Muscle layer of duodenum (tissue), 2 donors: Measurements from ENCODE around the gene NFX1.

Experiments
- H3K27ac ChIP-seq: one replicate; pipeline ENCODE4 v1.7.0; 2013; ENCODE audit warnings: mild to moderate bottlenecking, low read length
- H3K27me3 ChIP-seq: one replicate; pipeline ENCODE4 v1.7.0; 2013; ENCODE audit warnings: low read depth, mild to moderate bottlenecking, control low read depth, low read length
- H3K36me3 ChIP-seq, 2 donors: one replicate each; pipeline ENCODE4 v1.7.0; 2013; ENCODE audit warnings: low read length in 2 of 2, control low read depth in 1 of 2, mild to moderate bottlenecking in 1 of 2; ENCODE audit not compliant: insufficient read depth in 2 of 2, control insufficient read depth in 1 of 2
- H3K4me1 ChIP-seq, 2 donors: one replicate each; pipeline ENCODE4 v1.7.0; 2013; ENCODE audit warnings: low read length in 2 of 2, mild to moderate bottlenecking in 2 of 2, control low read depth in 1 of 2, moderate library complexity in 1 of 2; ENCODE audit not compliant: insufficient read depth in 2 of 2, control insufficient read depth in 1 of 2
- H3K4me3 ChIP-seq, 2 donors: one replicate each; pipeline ENCODE4 v1.7.0; 2013; ENCODE audit warnings: low read length in 2 of 2, low read depth in 1 of 2, mild to moderate bottlenecking in 1 of 2
- H3K9me3 ChIP-seq, 2 donors: one replicate each; pipeline ENCODE4 v1.7.0; 2013; ENCODE audit warnings: low read length in 2 of 2, control low read depth in 1 of 2, mild to moderate bottlenecking in 1 of 2; ENCODE audit not compliant: control insufficient read depth in 1 of 2
- donor health status: healthy.

NFX1 gene

GRCh38 chr9:33291901-33292300, 1.6 kb downstream of the NFX1 start:
- H3K36me3 ChIP-seq = peaks cover 13 to 18% of the 10 kb centered on the region in 2 donors
- peak overlapping the region in 1 of 2 donors; percentile 86 for H3K4me3 ChIP-seq
- peak overlapping the region; percentile 42 for H3K27ac ChIP-seq
- H3K27me3 ChIP-seq = no peaks in the 10 kb centered on the region
- peaks cover 21 to 32% of the 10 kb centered on the region in 2 donors for H3K4me1 ChIP-seq
- H3K9me3 ChIP-seq = no peaks in the 10 kb centered on the region

GRCh38 chr9:33293782-33294181, 3.5 kb downstream of the NFX1 start:
- H3K27me3 ChIP-seq = no peaks in the 10 kb centered on the region
- H3K4me1 ChIP-seq = peaks cover 33 to 42% of the 10 kb centered on the region in 2 donors
- no peaks in the 10 kb centered on the region for H3K9me3 ChIP-seq
- no peak overlapping the region for H3K27ac ChIP-seq
- no peak overlapping the region for H3K4me3 ChIP-seq
- peaks cover 25 to 32% of the 10 kb centered on the region in 2 donors for H3K36me3 ChIP-seq

GRCh38 chr9:33294670-33295432, 4.5 kb downstream of the NFX1 start:
- H3K4me3 ChIP-seq = no peak overlapping the region
- H3K9me3 ChIP-seq = no peaks in the 10 kb centered on the region
- H3K27me3 ChIP-seq = no peaks in the 10 kb centered on the region
- peaks cover 32% of the 10 kb centered on the region in 2 donors for H3K36me3 ChIP-seq
- no peak overlapping the region for H3K27ac ChIP-seq
- H3K4me1 ChIP-seq = peaks cover 34 to 42% of the 10 kb centered on the region in 2 donors

DNA sequence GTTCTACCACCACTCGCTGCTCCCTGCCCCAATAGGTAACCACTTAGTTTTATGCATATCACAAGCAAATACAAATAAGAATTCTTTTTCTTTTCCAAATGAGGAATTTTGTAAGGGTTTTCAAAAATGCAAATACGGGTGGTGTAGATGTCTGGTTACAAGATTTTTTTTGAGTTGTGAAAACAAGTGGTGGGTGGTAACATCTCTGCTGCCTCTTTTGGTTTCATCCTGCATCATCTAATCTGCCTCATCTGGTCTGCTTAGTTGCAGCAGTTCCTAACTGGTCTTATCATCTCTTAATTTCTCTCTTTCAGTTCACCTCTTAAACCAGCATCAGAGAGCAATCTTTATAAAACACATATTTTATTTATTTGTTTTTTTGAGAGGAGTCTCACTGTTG, 5.3 kb downstream of the NFX1 start:
- no peaks in the 10 kb centered on the region for H3K9me3 ChIP-seq
- no peaks in the 10 kb centered on the region for H3K27me3 ChIP-seq
- H3K4me1 ChIP-seq = peaks cover 36 to 42% of the 10 kb centered on the region in 2 donors
- H3K4me3 ChIP-seq = no peak overlapping the region
- H3K36me3 ChIP-seq = peaks cover 28 to 37% of the 10 kb centered on the region in 2 donors
- no peak overlapping the region for H3K27ac ChIP-seq

- Histone ChIP-seq H3K4me1 (peaks cover 26 to 34% of the 10 kb centered on the region in 2 donors), H3K9me3 (no peaks in the 10 kb centered on the region), H3K27ac (peak overlapping the region; percentile 61), H3K27me3 (no peaks in the 10 kb centered on the region), H3K4me3 (peak overlapping the region; percentile 3 to 5), H3K36me3 (peaks cover 39% of the 10 kb centered on the region in 2 donors)
Measured at GRCh38 chr9:33297432-33297831, 7.1 kb downstream of the NFX1 start.

- Histone ChIP-seq H3K9me3 (no peaks in the 10 kb centered on the region), H3K4me1 (peaks cover 26 to 33% of the 10 kb centered on the region in 2 donors), H3K27me3 (no peaks in the 10 kb centered on the region), H3K27ac (no peak overlapping the region), H3K4me3 (no peak overlapping the region), H3K36me3 (peaks cover 56 to 70% of the 10 kb centered on the region in 2 donors)
Measured at GRCh38 chr9:33300546-33300945, 10.2 kb downstream of the NFX1 start.

DNA sequence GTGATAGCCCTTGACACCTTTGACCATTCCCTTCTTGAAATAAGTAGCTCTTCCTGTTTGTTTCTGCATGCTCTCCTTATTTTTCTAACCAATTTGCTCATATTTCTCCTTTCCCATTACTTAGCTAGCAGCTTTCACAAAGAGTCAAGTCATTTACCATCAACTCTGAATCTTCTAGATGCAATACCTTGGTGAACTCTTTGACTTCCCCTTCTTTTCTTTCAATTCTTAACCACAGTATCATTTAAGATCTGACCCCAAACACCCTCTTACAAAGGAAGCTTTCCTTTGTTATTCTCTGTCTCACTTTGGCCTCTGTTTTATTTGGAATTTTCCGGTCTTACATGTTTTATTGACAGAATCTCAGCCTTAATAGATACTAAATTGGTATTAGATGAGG, 14.0 kb downstream of the NFX1 start:
- H3K9me3 ChIP-seq = no peaks in the 10 kb centered on the region
- no peaks in the 10 kb centered on the region for H3K27me3 ChIP-seq
- H3K36me3 ChIP-seq = peaks cover 58 to 75% of the 10 kb centered on the region in 2 donors
- H3K4me1 ChIP-seq = peaks cover 4% of the 10 kb centered on the region in 2 donors
- H3K4me3 ChIP-seq = no peak overlapping the region
- no peak overlapping the region for H3K27ac ChIP-seq

DNA sequence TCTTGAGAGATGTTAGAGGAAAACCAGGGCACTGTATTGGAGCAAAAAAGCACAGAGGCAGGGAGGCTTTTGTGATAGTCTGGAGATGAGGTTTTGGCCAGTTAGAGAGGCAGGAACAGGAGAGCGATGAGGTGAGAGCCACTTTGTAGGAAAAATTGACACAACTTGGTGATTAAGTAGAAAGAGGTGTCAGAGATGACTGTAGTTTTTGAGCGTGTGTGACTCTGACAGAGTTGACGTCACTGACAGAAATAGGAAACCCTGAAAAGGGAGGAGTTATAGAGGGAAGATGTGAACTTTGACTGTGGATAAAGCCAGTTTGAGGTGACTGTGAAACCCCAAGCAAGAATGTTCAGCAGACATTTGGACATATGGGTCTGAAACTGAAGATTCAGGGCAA, 15.7 kb downstream of the NFX1 start:
- Histone ChIP-seq H3K27me3 (no peaks in the 10 kb centered on the region), H3K9me3 (no peaks in the 10 kb centered on the region), H3K4me3 (no peak overlapping the region), H3K27ac (no peak overlapping the region), H3K4me1 (no peaks in the 10 kb centered on the region), H3K36me3 (peaks cover 60 to 75% of the 10 kb centered on the region in 2 donors)

DNA sequence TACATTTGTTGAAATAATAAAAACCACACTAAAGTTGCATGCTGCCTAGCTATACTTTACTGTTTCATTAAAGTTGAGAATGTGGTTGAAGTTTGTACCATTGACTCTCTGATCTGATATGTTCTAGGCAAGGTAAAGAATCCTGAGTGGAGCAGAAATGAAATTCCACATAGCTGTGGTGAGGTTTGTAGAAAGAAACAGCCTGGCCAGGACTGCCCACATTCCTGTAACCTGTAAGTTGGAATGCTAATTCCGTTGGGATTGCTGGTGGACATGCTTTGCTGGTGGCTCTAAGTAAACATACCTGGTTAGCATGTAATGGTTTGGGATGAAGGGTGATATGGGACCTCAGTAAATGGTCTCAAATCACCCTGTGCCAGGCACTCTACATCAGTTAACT, 16.8 kb downstream of the NFX1 start:
- Histone ChIP-seq H3K4me3 (no peak overlapping the region), H3K36me3 (peaks cover 68 to 77% of the 10 kb centered on the region in 2 donors)

DNA sequence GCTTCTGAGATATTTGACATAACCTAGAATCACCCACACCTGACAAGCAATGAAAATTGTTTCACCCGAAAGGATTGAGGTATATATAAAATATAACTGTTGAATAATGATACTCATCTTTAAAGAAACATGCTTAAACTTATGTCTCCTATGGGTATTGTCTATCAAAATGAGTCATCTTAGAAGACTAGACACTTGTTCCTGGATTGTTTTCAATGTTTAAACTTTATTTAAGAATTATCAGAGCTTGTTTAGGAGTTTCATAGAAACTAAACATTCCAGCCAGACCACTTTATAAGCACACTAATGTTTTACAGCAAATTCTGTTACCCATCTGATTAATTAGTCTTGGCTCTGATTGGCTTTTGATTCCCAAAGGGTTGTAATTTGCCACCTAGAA, 19.6 kb downstream of the NFX1 start:
- Histone ChIP-seq H3K4me1 (no peaks in the 10 kb centered on the region), H3K27ac (no peak overlapping the region), H3K9me3 (no peaks in the 10 kb centered on the region), H3K27me3 (no peaks in the 10 kb centered on the region), H3K4me3 (no peak overlapping the region), H3K36me3 (peaks cover 66 to 72% of the 10 kb centered on the region in 2 donors)

More for the DNA sequence above, 16.8 kb downstream of the NFX1 start:
- H3K9me3 ChIP-seq = no peaks in the 10 kb centered on the region
- no peaks in the 10 kb centered on the region for H3K4me1 ChIP-seq
- no peak overlapping the region for H3K27ac ChIP-seq
- no peaks in the 10 kb centered on the region for H3K27me3 ChIP-seq

DNA sequence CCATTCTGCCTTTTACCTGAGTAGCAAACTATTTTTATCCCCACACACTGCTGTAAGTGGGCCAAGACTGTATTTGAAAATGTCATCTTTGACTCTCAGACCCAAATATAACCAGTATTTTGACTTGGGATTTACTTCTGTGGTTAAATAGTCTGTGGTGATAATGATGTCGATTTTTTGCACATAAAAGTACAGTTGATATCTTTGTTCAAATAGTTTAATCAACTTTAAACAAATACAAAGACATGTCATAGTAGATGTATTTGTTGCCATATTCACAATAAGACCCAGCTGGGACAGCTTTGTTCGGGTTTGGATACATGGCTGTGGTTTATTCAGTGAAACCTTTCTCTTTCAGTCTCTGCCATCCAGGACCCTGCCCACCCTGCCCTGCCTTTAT, 20.4 kb downstream of the NFX1 start:
- Histone ChIP-seq H3K27me3 (no peaks in the 10 kb centered on the region), H3K4me3 (no peak overlapping the region), H3K36me3 (peaks cover 63 to 72% of the 10 kb centered on the region in 2 donors), H3K27ac (no peak overlapping the region), H3K9me3 (no peaks in the 10 kb centered on the region), H3K4me1 (no peaks in the 10 kb centered on the region)

- Histone ChIP-seq H3K9me3 (no peaks in the 10 kb centered on the region), H3K4me1 (no peaks in the 10 kb centered on the region), H3K36me3 (peaks cover 58 to 71% of the 10 kb centered on the region in 2 donors), H3K27ac (no peak overlapping the region), H3K4me3 (no peak overlapping the region), H3K27me3 (no peaks in the 10 kb centered on the region)
Measured at GRCh38 chr9:33311953-33312352, 21.6 kb downstream of the NFX1 start.
